Left forelimb (tissue), 1 donor: ENCODE measurements around the gene YBX1.
"Not testable (repeated sequence)": the region's sequence is repeated elsewhere in the genome, so short reads cannot be mapped to it uniquely, and the experiment has no call there.

Experiments
- DNase-seq: peaks from one replicate; pipeline ENCODE4 v3.0.0-alpha.2; 2018; ENCODE audit warnings: low spot score

Gene YBX1

DNA sequence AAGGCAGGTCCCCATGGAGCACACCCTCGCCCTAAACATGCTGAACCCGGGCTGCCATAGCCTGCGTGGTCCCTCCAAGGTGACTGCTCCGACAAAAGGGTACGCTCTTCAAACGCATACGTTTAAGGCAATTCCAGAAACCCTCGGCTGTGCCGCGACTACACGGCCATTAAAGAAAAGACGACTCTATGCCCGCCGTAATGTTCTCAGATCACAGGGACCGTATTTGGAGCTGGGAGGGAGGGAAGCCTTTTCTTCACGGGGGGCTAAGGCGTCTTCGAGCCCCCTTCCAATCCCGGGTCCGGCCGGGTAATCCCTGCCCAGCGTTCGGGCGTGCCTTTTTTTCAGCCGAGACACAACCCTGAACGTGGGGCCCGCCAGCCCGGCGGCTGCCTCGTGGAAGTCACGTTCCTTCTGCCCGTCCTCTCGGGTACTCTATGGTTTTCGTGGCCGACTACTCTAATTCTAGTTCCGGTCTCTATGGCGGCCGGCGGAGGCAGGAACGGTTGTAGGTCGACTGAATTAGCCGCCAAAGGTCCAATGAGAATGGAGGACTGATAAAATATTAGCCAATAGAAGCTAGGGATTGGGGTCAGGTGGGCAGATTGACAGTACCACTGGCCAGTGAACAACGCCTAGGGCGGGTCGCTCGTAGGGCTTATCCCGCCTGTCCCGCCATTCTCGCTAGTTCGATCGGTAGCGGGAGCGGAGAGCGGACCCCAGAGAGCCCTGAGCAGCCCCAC is at the start of gene YBX1:
Gene YBX1 (plus strand): TSS at position 678 of the 743 bp plus-strand sequence. CDS start 148 bp downstream, outside the sequence.
- peak; percentile 97 for DNase-seq

DNA sequence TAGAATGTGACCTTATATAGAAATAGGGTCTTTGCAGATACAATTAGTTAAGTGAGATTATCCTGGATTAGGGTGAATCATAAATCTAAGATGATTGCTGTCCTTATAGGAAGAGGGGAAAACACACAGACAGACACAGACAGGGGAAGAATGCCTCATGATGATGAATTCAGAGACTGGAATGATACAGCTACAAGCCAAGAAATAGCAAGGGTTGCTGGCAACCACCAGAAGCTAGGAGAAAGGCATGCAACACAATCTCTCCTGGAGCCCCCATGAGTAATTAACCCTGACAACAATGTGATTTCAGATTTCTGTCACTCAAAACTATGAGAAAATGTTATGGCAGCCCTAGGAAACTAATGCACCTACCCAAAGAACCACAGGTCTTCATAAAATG is 43.1 kb upstream of the YBX1 start:
- no peak for DNase-seq

DNA sequence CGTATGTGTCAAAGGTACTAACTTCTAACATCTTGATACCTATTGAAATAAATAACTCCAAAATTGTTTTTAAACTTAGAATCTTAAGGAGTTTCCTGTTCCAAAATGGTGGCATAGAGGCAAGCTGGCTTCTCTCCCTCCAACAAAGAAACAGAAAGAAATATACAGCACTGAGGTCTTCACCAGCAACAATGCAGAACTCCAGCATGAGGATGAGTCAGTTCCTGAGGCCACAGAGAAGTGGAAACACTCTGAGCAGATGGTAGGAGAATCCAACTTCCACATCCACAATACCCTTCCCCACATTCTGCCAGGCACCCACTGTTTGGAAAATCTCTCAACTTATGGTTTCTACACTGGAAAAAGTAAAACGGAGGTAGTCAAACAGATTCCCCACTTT is 36.2 kb upstream of the YBX1 start:
- DNase-seq, result no peak

DNA sequence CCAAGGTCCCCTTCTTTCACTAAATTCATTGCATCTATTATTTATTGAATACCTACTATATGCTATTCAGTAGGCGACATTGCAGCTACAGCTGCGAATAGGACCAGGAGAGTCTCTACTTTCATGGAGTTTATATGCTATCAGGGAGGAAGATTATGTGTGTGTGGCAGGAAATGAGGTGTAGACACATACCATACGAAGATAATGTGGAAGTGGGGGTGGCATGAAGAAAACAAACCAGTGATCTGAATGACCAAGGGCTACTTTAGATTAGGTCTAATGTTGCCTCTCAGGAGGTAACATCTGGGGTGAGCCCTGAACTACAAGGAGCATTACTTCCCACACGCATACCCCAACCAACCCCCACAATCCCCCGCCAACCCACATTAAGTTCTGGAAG is 25.0 kb upstream of the YBX1 start:
- DNase-seq, result no peak

DNA sequence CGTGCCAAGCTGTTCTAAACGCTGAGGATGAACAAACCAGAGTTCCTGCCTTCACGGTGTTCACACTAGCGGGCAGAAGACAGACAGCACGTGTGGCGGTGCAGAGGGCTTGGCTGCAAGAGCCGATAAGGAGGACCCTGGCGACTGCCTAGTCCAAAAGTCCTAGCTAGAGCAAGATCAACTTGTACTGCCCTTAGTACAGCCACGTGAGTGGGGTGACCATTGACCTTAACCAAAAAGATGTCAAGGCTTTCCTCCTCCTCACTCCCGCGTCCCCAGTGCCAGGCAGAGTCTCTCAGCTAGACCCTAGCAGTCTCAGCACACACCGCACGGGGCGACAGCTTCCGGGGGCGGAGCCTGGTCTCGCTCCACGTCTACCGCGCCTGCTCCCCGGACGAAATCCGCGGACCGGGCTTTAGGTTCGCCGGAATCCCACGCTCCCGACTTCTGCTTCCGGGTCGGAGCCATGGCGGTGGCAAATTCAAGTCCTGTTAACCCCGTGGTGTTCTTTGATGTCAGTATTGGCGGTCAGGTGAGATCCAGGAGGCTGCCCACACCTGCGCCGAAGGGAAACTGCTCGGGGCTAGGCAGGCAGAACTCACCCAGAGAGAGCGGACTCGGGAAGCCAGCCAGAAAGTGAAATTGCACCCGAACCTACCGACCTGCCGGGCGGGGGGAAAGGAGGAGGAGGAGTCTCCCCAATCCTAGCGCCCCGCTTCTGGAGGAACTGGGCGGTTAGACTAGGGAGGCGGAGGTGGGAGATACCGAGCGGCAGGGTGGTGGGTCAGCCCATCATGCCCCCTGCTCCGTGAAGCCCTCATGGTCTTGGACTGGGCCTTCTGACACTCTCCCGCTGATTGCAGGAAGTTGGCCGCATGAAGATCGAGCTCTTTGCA is 24.0 kb upstream of the YBX1 start, which contains the start of gene PPIH:
Gene PPIH (plus strand): TSS at position 443 of the 896 bp plus-strand sequence. CDS start 24 bp downstream, at position 467.
- DNase-seq, result peak; percentile 96

DNA sequence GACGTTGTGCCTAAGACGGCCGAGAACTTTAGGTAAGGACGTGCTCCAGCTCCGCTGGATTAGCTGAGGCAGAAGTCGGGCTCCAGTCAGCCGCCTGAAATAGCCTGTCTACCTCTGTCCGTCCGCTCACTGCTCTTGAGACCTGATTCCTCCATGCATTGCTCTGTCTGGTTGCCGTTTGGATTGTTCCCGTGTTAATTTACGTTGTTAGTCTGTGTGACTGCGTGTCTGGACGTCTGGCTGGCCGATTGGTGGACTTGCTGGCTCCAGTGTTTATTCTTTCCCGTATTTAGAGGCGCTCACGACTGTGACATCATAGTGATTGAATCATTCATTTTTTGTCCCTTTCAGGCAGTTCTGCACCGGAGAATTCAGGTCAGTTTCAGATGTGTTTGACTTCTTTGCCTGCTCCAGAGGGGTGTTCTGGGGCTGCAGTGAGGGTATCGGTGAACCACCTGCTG is 23.3 kb upstream of the YBX1 start:
- DNase-seq, result no peak

DNA sequence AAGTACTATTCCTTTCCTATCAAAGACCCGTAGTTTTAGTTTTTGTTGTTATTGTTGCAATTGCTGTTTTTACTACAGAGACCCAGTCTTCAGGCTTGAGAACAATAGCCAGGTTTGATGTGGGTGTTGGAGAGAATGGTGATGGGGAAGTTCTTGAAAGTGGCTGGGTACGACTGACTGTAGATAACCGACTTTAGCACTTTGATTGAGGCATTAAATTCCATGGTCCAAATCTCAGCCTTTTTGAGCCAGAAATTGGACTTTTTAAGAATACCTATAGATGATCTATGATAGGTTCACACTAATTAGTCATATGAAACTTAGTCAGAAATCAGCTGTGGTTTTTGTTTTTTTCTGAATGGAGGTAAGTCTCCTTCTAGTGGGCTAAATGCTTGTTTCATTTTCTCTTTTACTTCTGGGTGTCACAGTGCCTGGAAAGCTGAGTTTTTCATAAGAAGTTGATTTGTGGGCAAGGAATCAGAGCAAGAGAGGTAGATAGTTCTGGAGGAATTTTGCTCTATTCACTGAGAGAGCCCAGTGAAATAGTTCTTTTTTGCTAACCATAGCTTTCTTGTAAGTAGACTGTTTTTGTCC is 21.2 kb upstream of the YBX1 start:
- DNase-seq, result no peak

DNA sequence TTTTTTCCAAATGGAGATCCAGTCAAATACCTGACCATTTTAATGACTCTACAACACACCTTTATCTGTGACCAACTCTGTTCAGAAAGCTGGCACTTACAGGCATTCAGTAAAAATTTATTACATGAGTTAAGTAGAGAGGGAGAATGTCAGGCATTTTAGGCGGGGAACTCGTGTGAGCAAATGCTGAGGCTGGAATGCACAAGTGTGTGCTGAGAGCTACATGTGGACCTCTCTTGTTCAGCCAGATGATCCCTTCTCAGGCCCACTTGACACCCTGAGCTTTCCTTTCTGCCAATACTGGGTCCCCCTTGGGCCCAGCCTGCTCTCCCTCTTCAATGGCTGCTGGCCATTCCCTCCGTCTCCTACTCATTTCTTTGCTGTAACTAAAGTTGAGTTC is 12.3 kb upstream of the YBX1 start:
- no peak for DNase-seq

DNA sequence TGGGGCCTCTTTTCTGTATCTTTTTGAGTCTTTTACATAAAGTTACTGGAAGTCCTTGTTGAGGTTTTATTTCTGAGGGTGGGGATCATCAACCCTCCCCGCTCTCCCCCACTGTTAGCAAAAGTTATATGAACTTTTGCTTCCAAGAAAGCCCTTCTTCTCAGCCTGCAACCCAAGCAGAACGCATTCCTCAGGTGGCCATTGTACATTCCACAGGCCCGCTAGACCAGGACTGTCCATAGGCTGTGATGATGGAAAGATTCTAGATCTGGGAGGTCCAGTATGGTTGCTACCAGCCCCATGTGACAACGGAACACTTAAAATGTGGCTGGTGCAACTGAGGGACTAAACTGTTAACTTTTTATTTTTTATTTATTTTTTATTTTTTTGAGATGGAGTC is 11.8 kb upstream of the YBX1 start:
- no peak for DNase-seq

DNA sequence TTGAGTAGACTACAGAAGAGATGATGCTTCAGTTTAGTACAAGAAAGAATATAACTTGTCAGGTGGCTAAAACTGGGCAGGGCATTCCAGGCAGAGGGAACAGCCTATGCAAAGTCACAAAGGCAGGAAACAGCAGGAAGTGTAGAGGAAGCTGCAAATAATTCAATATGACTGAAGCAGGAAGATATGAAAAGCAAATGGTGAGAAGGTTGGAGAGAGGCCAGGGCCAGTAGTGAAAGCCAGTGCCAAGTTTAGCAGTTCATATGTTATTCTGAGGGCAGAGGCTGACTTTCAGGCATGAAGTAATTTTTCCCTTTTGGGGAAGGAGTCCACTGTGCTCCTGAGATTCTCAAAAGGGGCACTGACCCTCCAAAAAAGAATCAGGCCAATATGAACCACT is 8.0 kb upstream of the YBX1 start:
- DNase-seq, result no peak

DNA sequence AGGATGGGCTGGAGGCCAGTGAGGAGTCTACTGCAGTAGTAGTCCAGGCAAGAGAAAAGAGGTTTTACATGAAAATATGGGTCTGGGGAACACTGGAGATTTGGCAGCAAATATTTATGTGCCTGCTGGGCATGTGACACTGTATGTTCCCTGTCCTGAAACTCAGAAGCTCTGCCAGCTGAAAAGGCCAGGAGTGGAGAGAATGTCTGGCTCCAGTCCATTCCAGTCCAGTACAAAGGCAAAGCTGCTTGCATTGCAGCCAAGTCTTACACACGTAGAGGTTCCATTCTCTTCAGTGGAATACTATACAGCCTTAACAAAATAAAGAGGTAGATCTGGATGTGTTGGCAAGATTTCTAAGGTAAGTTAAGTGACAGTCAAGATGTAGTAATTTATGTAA is 7.5 kb upstream of the YBX1 start:
- DNase-seq, result no peak

DNA sequence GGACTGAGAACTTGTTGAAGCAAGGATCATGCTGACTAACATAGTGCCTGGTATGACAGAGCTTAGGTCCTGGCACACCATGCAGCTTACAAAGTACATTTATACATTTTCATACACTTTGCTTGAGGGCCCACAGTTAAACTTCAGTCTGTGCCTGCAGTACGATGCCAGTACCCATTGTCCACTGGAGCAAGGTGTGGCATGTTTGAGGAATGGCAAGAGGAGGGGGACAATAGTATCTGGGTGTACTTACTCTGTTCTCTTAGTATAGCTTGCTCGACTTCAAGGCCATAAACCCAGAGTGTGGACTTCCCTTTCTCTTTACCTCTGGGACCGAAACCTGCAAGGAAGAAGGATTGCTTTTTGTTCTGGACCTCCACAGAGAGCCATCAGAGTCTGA is 6.8 kb upstream of the YBX1 start:
- DNase-seq, result no peak

DNA sequence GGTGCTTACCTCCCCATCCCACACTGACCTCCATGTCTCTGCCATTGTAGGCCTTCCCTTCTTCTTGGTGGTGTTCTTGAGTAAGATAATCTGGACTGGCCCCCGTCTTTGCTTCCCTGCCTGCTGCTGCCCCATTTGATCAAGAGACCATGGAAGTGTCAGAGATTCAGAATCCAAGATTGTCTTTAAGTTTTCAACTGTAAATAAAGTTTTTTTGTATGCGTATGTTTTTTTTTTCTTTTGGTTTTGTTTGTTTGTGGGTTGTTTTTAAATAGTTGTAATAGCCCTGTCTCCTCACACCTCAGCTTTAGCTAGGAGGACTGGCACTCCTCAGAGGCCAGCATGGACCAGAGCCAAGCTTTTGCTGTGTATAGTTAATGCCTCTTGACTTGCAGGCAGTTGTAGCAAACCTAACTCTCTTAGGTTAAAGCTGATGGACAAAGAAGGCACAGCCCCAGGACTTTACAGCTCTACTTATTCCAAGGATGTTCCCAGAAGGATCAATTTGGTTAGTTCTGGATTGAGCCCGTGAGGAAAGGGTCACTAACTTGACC is 5.6 kb upstream of the YBX1 start:
- no peak for DNase-seq

DNA sequence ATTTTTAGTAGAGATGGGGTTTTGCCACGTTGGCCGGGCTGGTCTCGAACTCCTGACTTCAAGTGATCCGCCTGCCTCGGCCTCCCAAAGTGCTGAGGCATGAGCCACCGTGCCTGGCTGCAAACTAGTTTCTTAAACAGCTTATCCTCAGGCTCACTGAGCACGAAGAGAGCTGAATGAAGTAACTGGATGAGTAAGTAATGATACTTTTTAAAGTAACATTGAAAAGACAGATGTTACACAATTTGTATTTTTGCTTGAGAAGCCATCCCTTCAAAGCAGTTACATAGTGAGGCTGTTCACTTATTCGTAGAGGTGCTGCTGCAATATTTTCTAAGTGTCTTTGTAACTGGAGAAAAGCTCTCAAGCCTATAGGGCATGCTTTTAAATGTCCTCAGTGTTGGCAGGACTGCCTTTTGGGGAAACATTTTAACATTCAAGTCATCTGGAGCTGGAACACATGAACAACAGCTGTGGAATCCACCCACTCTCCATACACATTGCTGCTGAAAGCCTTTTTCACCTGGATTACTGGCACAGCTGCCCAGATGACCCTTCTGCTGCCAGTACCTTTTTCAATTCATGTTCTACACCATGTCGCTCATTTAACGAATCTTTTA is 2.7 kb upstream of the YBX1 start:
- DNase-seq, result no peak

DNA sequence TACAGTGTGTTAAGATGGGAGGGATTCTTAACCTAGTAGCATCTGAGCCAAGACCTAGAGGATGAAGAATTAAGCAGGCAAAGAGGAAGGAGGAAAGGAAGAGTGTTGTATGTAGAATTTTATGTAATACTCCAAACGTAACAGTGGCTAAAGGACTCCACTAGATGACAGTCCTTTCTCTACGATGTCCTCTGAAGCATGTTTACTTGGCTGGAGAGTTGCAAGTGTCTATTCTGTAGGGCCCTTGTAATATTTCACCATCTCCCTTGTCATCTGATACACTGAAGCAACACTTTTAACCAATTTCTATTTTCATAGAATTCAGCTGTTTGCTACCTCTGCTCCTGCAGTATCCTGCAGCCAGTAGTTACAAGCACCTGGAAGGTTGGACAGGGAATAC is 2.2 kb upstream of the YBX1 start:
- DNase-seq, result no peak

DNA sequence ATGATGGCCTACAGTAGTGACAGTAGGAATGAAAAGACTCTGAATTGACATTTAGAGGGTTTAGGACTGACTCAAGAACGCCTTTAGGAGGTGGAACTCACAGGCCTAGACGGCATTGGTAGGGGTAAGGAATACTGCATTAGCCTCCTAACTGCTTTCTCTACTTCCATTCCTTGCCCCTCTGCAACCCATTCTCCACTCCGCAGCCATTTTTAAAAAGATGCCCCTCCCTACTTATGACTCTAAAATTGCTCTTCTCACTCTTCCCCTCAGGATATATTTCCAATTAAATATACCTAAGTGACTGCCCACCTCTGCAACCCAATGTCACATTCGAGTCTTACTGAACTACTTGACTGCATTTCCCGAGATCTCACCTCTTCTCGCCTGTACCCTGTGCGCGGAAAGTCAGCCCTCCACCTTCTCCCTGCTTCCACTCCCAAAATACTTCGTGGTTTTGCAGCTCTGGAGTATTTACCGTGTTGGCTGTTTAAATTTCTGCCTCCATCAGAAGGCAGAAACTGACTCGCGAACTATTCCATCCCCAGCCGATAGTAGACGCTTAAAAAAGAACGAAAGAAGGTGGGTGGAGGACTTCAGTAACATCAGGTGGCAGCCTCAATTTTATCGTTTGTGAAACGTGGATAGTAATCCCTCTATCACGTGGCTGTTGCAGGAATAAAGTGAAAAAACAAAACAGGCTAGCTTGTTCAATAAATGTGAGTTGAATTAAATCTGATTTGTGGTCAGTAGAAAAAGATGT is 1.1 kb upstream of the YBX1 start:
- no peak for DNase-seq

DNA sequence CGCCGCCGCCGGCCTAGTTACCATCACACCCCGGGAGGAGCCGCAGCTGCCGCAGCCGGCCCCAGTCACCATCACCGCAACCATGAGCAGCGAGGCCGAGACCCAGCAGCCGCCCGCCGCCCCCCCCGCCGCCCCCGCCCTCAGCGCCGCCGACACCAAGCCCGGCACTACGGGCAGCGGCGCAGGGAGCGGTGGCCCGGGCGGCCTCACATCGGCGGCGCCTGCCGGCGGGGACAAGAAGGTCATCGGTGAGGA is 193 bp downstream of the YBX1 start:
- DNase-seq, result not testable (repeated sequence)

DNA sequence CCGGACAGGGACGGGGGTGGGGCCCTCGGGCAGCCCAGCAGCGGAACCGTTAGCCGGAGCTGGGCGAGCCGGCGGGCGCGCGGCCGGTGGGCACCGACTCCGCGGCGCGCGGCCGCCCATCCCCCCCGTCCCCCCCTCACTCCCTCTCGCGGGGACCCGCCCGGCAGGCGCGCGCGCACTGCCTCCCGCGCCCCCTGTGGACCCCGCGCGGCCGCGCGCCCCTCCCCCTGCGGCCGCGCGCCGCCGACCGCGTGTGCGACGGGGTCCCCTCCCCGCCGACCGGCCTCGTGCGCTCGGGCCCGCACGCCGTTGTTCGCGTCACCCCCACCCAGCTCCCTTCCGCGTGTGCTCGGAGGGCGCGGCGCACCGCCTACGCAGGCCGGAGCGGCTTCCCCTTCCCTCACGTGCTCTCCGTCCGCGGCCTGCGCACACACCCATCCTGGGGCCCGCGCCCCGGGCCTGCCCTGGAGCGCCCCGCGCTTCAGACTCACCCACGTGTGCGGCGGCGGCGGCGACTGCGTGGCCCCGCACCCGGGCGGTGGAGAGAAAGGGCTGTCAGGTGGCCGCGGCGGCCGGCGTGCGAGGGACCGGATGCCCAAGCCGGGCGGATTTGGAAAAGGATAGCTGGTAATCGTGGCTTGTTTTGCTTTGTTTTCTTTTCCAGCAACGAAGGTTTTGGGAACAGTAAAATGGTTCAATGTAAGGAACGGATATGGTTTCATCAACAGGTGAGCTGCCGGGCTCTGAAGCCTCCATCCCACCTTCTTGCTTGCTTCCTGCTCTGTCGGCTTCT is 717 bp downstream of the YBX1 start:
- DNase-seq, result peak; percentile 82

DNA sequence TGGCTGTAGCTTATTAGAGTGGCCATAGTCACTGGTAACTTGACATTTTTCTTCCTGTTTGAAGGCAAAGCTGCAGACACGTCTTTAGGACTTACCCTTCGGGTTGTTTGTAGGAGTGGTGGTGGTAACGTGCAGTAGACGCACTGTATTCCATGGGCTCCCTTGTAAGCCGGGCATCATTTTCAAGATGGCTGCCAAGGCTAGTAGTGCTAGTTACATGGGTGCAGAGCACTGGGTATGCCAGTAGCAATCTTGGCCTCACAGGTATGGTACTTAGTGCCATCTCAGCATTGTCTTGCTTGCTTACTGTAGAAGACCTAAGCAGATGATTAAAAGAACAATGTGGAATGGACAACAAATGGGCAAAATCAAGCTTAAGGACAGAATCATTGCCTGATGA is 1.9 kb downstream of the YBX1 start:
- DNase-seq, result no peak

DNA sequence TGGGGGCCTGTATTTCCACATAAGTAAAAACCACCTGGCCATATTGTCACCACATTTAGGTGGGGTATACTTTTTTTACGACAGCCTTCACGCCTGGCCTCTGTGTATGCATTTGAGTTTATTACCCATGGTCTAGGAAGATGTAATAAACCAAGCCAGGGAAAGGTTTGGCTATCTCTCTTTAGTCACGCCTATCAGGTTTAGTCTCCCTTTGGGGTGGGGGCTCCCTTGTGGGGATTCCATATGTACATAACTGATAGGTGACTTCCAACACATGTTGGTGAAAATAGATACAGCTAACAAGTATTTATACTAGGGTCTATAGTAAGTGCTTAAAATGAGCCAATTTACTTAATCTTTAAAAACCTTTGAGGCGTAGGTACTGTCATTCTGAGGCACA is 4.2 kb downstream of the YBX1 start:
- DNase-seq, result no peak

DNA sequence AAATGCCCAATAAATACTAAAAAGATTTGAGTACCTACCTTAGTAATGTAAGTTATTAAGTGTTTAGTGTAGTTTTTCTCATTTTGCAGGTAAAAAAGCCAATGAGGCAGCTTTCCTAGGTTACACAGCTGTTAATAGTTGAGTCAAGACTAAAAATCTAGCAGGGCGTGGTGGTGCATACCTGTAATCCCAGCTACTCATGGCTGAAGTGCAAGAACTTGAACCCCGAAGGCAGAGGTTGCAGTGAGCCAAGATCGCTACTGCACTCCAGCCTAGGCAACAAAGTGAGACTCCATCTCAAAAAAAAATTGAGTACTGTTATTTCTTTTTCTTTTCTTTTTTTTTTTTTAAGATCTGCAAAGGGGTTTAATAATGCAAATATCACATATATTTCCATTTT is 7.7 kb downstream of the YBX1 start:
- DNase-seq, result no peak
